Mesenteric fat pad (tissue), 1 donor: ENCODE measurements around the gene NUAK1. TPM values are rescaled to one million over a fixed set of nuclear protein-coding genes. Genes with fewer than 3 reads are reported as not detected.

Experiments used
- DNase-seq: peaks from one replicate; pipeline ENCODE4 v3.0.0-alpha.2; 2020; ENCODE audit warnings: low spot score
- total RNA-seq: library from RNA; stranded (reverse); fragmentation: NEBNext Ultra II Directional; extraction: Animal tissue kit (Norgen Biotek cat#: 25700); gene quantifications from one replicate; pipeline ENCODE4 v1.2.1, GENCODE V29; 2021
- donor health status: DM: yes; HTN: yes; CAD: no.

Gene NUAK1
- total RNA-seq, 1 donor from 2014 or later = 54.4 TPM

DNA sequence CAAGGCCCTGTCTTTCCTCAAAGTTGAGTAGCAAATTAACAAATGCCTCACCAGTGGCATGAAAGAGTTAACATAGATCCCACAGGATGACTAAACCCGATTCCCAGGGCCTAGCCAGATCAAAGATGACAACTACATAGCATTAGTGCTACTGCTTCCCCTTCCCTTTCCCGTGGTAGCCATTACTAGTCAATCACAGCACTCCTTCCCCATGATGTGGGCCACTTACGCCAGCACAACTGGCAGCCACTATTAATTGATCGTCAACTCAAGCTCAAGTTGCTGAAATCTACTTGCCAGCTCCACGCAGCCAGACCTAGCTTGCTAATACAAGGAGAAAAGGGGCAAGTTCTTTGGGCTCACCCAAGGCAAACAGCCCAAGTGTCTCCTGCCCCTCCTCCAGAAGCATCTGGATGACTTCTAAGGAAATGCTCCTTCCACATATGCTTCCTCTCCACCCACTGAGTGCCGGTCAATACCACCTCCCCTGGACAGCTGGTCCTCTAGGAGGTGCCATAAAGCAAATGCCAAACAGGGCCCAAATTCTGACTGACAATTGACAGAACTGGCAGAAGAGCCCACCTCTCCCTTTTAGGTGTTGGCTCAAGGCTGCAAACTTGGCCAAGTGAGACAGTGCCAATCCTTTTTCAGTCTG, 72.6 kb downstream of the NUAK1 start:
- DNase-seq = no peak

DNA sequence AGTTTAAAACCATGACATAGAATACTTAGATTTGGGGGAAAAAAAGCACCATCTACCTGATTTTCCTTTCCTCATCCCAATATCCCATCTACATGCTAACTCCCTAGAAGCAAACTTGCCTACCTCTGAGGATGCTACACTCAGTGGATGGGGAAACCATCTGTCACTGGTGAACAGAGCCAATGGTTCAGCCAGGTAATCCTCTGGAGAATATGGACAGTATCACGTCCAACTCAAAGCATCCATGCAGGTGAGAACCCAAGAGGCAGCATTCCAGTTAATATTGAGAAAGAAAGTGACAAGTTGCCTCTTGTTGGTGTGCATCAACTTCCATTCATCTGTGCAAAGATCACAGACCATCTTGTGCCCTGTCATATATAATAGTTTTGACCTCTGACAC, 73.2 kb downstream of the NUAK1 start:
- no peak for DNase-seq

DNA sequence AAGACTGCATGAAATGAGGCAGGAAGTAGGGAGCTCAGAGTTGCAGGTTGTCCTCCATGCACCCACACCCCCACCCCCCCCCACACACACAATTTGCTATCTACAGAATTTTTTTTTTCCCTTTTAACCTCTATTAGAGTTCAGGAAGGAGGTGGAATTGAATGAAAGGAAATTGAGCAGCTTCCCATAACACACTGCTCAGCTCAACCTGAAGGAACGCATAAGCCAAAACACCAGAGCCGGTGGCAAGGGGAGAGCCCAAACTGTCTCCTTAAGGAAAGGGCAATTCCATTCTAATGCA, 74.1 kb downstream of the NUAK1 start:
- no peak for DNase-seq

DNA sequence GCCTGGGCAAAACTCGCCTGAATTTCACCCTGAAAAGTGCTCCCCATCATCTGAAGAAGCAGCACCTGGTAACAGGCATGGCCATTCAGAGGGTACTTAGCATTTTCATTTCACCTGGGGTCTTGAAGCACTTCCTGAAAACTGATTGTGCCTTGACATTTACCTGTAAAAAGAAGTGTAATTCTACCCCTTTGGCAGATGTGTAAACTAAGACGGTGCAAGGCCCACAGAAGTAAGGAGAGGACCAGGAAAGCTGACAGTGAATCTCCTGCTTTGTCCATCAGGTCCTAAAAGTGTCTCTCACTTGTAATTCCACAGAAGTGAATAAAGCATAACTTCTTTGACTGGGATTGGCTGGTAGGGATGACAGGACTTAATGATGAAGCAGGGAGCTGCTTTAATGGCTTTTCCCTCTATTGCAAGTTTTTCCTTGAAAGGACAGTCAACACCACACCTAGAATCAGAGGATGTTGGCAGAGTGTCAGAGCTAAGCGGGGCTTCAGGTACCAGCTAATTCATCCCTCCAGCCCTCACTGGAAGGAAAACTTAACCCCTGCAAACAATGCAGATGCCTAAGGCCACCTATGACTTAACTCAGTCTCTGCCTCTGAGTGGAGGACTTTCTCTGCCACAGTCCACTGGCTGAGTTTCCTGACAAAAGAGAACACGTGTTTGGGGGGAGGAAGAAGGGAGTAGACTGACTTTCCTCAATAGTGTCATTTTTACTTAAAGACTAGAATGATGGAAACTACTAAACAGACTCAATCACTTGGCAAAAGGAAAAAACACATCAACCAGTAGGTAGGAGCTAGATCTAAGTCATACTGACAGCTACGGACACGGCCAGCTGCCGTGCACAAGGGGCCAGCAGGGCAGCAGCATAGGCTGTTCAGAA, 74.7 kb downstream of the NUAK1 start:
- DNase-seq = no peak

DNA sequence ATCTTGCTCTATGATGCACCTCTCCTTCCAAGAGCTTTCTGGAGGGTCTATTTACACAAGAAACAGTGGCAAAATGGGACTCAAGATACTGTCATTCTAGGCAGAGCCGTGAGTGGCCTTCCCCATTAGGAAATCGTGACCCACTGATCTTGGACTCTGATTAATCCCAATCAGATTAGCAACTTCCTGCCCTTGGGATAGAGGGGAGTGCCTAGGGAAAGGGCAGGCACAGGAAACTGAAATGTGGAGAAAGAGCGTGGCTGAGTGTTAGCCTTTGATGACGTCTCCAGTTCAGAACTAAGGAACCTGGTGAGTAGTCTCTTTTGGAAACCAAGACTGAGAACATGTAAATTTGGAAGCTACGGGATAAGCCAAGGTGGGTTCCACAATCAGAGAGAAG, 76.1 kb downstream of the NUAK1 start:
- no peak for DNase-seq

DNA sequence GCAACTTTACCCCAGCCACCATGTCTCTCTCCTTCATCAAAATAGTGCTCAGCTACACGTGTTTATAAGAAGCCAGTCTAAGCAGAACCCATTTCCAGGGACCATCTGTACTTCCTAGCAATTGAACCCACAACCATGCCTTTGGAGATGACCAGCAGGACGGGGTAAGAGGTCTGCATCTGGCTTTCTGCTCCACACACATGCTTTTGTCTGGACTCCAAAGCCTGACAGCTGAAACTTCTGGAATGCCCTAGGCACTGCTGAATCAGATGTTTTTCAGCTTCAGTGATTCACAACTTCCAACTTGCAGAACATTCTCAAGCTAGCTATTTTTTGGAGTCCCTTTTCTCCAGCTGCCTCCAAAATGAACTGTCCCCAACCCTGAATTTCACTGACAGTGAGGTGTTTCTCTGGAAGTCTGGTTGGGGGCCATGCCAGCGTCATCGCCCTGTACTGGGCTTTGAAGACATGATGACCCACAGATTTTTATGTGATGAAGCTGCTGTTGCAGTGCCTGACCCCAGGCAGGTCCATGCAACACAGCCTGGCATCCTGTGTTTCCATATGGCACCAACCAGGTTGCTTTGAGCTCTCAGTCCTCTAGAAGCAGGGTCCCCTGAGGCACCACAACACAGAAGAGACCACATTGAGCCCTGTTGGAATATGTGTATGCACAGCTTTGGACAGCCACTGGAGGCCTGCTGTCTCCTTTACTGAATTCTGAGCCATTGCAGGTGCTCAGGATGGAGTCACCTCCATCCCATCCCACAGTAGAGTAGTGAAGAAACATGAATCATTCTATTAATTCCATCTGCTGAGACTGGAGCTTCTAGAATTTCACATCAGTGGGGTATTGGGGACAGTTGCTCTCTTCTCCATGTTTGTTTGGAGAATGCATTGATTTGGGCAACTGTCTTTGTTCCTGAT, 80.2 kb downstream of the NUAK1 start:
- DNase-seq = no peak

DNA sequence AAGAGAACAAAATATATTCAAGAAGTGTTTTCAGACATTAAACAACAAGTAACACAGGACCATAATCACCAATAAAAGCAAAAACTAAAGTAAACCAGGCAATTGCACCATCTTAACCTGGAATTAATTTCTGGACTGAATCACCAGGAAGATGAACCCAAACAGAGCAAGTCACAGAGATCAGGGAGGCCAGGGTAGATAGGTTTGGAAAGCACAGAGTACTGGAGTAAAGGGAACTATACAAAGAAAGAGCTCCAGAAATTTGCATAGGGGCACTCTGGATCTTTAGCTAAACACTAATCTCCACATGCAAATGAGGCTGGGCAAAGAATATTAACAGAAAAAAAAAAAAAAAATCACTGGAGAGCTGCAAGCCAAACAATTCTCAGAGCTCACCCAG, 84.7 kb downstream of the NUAK1 start:
- no peak for DNase-seq

DNA sequence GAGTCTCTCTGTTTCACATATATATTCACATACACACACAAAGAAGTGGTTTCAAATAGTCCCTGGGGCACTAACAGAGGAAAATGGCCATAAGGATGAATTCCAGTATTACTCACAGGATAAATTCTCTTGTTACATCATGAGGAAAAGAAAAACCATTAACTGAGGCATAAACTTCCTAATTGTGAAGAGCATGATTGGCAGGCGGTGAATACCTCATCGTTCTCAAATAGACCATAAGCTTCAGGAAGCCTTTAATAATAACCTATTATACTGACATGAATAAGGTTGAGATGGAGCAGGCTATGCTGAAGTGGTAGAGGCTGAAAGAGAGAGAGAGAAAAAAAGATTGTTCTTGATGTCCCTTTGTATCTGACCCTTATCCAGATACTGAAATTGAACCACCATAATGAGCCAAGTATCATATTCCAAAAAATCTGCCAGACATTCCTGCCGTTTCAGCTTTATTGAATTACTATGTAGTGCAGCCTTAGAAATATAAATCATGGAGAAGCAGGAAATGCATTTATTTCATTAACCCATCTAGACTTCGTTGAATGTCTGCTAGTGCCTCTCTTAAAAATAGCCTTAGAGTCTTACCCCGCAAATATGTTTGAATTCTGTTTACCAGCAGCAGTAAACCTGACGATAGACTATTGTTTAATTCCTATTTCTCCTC, 86.8 kb downstream of the NUAK1 start:
- DNase-seq = no peak

DNA sequence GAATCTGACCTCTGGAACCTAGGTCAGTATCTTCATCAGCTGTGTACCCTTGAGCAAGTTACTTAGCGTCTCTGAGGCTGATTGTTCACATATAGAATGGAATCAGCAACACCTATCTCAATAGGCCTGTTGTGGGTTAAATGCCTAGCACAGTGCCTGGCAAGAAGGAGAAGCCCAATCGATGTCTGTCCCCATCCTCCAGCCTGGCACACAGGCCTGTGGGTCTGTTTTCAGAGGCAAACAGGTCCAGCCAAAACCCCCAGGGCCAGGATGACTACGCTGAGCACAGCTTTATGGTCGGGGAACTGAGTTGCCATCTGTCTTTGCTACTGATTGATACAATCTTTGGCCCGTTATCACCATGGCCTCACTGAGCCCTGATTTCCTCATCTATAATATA, 89.2 kb downstream of the NUAK1 start:
- no peak for DNase-seq

DNA sequence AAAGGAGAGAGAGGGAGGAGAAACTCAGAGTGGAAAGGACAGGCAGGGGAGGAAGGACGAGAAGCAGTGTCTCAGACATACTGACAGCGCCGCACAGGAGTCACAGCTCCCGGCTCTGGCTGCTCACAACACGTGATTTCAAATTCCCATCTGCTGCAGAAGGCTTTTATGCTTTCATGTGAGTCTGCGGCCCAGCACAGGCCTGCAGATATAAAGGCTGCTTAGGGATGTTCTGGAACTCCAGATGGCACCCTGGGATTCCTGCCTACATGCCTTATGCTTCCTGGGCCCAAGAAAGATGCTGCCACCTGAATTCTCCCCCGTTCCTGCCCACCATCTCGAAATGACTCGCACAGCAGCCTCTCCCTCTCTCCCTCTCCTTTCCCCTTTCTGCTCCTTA, 89.6 kb downstream of the NUAK1 start:
- no peak for DNase-seq

DNA sequence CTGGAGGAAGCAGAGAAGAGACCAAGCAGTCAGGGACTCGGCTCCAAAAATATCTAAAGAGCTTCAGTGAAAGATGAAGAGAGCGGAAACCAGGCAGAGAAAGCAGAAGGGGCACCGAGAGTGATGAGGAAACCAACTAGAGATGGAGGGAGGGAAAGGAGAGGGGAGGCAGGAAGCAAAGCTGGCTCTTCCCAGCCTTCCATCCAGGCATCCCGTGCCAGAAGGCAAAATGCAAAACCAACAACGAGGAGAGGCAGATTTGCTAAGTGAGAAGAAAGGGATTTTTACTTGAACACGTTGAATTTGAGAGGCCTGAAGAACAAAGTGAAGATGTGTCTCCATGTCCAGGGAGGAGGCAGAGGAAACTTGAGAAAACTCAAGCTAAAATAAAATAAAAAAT, 90.1 kb downstream of the NUAK1 start:
- no peak for DNase-seq

DNA sequence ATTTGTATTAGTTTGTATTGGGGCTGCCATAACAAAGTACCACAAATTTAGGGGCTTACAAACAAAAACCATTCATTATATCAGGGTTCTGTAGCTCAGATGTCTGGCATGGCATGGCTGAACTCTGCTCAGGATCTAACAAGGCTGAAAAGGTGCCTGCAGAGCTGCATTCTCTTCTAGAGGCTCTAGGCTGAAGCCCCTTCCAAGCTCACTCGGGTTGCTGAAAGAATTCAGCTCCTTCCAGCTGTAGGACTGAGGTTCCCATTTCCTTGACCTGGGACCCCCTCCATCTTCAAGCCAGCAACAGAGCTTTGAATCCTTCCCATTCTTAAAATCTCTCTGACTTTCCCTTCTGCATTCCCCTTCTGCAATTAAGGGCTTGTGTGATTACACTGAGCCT, 90.7 kb downstream of the NUAK1 start:
- DNase-seq = no peak

DNA sequence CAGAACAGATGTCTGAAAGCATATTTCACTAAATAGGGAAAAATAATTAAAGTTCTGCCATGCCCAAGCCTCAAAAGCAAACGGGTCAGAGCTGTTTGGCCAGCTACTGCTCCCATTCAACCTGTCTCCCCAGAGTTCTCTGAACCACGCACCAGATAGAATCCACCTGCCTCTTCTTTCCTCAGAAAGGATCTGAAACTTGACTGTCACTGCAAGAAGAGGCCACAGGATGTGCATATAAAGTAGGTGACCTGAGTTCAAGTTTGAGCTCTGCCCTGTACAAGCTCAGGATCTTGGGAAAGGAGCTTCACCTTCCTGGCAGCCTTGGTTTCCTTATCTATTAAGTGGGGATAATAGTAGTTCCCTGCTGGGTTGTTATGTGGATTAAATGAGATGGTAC, 91.8 kb downstream of the NUAK1 start:
- DNase-seq = no peak

DNA sequence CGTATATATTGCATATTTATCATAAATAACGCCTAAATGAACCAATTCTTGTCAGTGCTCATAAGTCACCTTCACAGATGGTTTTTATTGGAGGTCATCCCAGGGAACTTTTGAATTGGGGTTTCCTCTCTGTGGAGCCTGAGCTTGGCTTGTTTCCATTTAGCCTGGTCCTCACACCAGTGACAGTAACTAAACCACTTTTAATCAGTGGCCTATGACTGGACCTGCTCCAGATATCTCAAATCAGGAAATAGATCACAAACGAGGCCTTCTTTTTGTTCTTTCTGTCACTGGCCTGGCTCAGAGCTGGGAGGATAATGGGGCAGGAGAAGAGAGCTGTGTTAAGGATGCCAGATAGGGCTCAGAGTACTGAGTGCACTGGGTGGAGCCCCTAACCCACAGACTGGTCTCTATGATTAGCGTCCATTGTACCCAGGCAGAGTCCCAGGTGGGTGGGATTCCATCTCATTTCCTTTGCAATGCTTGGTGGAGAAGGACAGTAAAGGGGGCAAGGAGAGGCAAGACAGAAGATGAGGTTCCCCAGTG, 92.4 kb downstream of the NUAK1 start:
- DNase-seq = no peak

DNA sequence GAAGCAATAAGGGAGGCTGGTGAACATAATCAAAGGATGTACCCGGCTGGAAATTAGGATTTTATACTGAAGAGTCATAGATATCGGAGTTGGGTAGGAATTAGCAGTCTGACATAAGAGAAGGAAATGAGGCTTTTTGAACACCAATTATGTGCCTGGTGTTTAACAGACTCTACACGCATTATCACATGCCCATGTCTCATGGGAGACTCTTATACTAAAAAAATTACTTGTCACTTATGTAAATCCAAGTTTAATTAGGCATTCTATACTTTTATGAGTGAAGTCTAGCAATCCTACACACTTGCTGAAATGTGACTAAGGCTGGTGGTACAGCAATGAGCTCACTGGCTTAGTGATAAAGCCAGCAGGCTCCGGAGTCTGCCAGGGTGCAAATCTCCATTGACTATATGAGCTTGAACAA, 93.5 kb downstream of the NUAK1 start:
- DNase-seq = no peak

DNA sequence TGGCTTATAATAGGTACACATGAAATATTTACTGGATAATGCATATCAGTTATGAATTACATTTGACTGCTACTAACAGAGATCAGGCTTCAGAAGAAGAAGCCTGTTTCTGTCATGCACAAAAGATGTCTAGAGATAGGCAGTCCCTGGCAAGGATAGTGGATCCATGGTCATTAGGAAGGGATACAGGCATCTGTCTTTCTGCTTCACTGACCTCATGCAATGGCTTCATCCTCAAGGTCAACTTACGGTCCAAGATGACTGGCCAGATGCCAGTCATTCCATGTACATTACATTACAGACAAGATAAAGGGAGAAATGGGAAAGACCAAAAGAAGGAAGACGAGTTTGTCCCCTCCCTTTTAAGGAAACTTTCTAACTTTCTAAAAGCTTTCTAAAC, 94.0 kb downstream of the NUAK1 start:
- DNase-seq = no peak

DNA sequence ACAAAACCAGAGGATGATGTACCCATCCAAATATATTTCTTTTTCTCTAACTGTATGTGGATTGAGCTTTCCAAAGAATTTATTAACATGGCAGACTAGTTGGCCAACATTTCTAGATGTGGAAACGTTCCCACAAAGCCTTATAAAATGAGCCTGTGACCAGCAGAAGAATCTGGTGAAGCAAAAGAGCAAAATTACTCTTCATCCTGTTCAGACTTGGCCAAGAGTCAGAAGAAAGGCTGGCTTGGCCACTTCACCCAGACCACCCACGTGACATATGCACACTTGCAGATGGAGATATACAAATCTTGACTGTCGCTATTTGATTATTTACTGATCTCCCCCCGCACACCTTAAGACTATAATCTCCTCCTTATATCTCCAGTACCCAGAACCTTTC, 96.7 kb downstream of the NUAK1 start:
- no peak for DNase-seq

DNA sequence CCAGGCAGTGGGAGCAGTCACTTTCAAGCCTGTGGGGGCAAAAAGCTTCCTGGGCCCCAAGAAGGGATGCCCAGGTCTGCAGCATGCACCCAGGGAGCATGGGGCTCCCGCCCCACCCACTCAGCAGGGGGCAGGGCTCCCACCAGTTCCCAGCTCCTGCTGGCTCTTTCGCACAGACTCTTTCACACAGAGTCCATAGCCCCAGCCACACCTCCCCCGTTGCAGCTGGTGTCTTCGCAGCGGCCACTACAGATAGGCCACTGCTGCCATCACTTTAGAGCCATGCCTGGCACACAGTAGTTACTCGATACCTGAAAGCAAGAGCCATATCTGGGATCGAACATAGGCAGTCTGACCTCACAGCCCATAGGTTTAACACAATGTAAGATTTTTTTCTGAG, 98.2 kb downstream of the NUAK1 start:
- no peak for DNase-seq

DNA sequence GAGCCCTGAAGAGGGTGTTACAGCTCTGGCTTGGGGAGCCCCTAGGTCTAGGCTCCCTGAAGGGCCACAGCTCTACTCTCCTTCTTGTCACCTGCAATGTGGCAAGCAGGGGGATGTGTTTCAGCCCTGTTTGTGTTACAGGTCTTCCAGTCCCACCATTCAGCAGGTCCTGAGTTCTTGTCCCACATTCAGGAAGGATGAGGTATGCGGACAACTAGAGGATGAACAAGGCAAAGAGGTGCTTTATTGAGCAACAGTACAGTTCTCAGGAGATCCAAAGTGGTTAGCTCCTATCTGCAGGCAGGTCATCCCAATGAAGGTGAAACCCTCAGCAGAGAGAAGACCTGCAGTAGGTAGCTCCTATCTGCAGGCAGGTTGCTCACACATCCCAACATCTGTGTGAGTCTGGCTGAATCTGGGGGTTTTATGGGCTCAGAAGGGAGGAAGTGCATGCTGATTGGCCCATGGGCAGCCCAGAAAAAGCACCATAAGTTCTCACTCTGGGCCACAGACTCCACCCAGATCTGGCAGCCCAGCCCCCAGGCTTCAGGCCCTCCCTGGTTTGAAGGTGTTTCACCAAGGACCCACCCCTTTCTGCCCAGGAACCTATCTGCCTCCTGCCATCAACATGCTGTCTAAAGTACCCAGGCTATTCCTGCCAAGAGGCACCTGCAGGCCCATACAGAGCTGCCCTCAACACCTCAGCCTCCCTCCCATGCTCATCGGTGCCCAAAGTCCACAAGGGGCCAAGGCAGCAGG, 98.9 kb downstream of the NUAK1 start:
- no peak for DNase-seq

DNA sequence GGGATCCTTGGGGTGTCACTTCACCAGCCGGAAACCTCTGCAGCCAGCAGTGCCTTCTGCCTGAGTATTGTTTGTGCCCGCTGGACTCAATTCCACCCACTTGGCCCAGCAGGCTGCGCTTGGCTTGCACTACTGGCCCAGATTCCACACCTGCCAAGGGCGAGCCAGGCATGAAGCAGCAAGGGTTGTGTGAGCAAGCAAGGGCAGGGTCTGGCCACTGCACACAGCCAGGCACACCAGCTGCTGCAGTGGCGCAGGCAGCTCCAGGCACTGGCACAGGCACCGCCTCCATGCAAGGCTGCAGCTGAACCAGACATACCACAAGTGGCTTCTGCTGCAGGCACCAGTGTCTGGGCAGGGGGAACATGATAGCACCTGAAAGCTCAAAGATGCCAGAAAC, 99.5 kb downstream of the NUAK1 start:
- no peak for DNase-seq
